GM19240 (cell line): ENCODE results near the gene KLK6.
"Not testable (repeated sequence)": the region's sequence is repeated elsewhere in the genome, so short reads cannot be mapped to it uniquely, and the experiment has no call there.

ENCODE experiments used
- DNase-seq: peaks from one replicate; pipeline ENCODE4 v3.0.0; 2011; ENCODE audit warnings: low spot score; ENCODE audit not compliant: insufficient read length

KLK6 gene

GRCh38 chr19:50992666-50993035 is 23.3 kb upstream of the KLK6 start:
- no peak for DNase-seq

GRCh38 chr19:50984416-50984815 is 15.0 kb upstream of the KLK6 start:
- not testable (repeated sequence) for DNase-seq

- DNase-seq = no peak
Observed at GRCh38 chr19:50983625-50984292, 14.4 kb upstream of the KLK6 start, which contains the start of gene KLK7. KLK7 (minus strand) TSS chr19:50983917; CDS start chr19:50982399, 1,518 bp downstream.

- DNase-seq = no peak
Observed at GRCh38 chr19:50982186-50982585, 12.8 kb upstream of the KLK6 start.

- DNase-seq = no peak
Observed at GRCh38 chr19:50981587-50982146, 12.3 kb upstream of the KLK6 start.

GRCh38 chr19:50980208-50980607 is 10.8 kb upstream of the KLK6 start:
- no peak for DNase-seq

GRCh38 chr19:50979758-50980157 is 10.4 kb upstream of the KLK6 start:
- no peak for DNase-seq

GRCh38 chr19:50978772-50979390 is 9.5 kb upstream of the KLK6 start:
- DNase-seq = no peak

GRCh38 chr19:50977626-50978025 is 8.2 kb upstream of the KLK6 start:
- no peak for DNase-seq

- DNase-seq = no peak
Observed at GRCh38 chr19:50975766-50976165, 6.4 kb upstream of the KLK6 start.

- DNase-seq = no peak
Observed at GRCh38 chr19:50974702-50975556, 5.5 kb upstream of the KLK6 start.

GRCh38 chr19:50972795-50973376 is 3.5 kb upstream of the KLK6 start:
- no peak for DNase-seq

GRCh38 chr19:50969810-50970209 is 419 bp upstream of the KLK6 start:
- not testable (repeated sequence) for DNase-seq

- DNase-seq = no peak
Observed at GRCh38 chr19:50968716-50969412, 527 bp downstream of the KLK6 start.

GRCh38 chr19:50967929-50968715 is 1.3 kb downstream of the KLK6 start:
- no peak for DNase-seq

- DNase-seq = no peak
Observed at GRCh38 chr19:50964266-50964665, 5.1 kb downstream of the KLK6 start.

- no peak for DNase-seq
Observed at GRCh38 chr19:50963381-50963780, 6.0 kb downstream of the KLK6 start.

- no peak for DNase-seq
Observed at GRCh38 chr19:50962245-50962644, 7.1 kb downstream of the KLK6 start.

GRCh38 chr19:50959731-50960500 is 9.5 kb downstream of the KLK6 start:
- DNase-seq = no peak
